Liver (tissue), 9 donors: ENCODE data around the gene TIMM22. TPM values are rescaled to one million over a fixed set of nuclear protein-coding genes. Genes with fewer than 3 reads are reported as not detected.
"Not testable (repeated sequence)": the region's sequence is repeated elsewhere in the genome, so short reads cannot be mapped to it uniquely, and the experiment has no call there.

Source experiments
- DNase-seq: peaks from one replicate; pipeline ENCODE4 v3.0.0-alpha.2; 2017; ENCODE audit warnings: low spot score
- H3K27ac ChIP-seq, 2 donors: one replicate each; pipeline ENCODE4 v1.7.0; 2013; ENCODE audit warnings: inconsistent platforms in 2 of 2, low read length in 2 of 2, control low read depth in 1 of 2, low read depth in 1 of 2, mild to moderate bottlenecking in 1 of 2
- H3K27me3 ChIP-seq, 4 donors: one replicate each; pipeline versions ENCODE4 v1.6.1 to v1.7.0; 2013; ENCODE audit warnings: low read length in 3 of 4, inconsistent platforms in 1 of 4, mild to moderate bottlenecking in 1 of 4, moderate library complexity in 1 of 4; ENCODE audit not compliant: control insufficient read depth in 4 of 4, insufficient read depth in 4 of 4
- H3K36me3 ChIP-seq, 4 donors: one replicate each; pipeline versions ENCODE4 v1.6.1 to v1.7.0; 2013; ENCODE audit warnings: low read length in 3 of 4, mild to moderate bottlenecking in 3 of 4, low read depth in 1 of 4, moderate library complexity in 1 of 4; ENCODE audit not compliant: control insufficient read depth in 4 of 4, insufficient read depth in 3 of 4
- H3K4me1 ChIP-seq, 4 donors: one replicate each; pipeline versions ENCODE4 v1.6.1 to v1.7.0; 2013; ENCODE audit warnings: low read length in 3 of 4, mild to moderate bottlenecking in 3 of 4, moderate library complexity in 1 of 4; ENCODE audit not compliant: control insufficient read depth in 4 of 4, insufficient read depth in 4 of 4
- H3K4me3 ChIP-seq, 3 donors: one replicate each; pipeline versions ENCODE4 v1.6.1 to v1.7.0; 2013; ENCODE audit warnings: low read length in 3 of 3, control low read depth in 1 of 3, low read depth in 1 of 3, mild to moderate bottlenecking in 1 of 3
- H3K9ac ChIP-seq, 2 donors: one replicate each; pipeline ENCODE4 v1.7.0; 2013; ENCODE audit warnings: low read length in 2 of 2, mild to moderate bottlenecking in 2 of 2, moderate library complexity in 2 of 2, control low read depth in 1 of 2, low read depth in 1 of 2
- H3K9me3 ChIP-seq, 4 donors: one replicate each; pipeline versions ENCODE4 v1.6.1 to v1.7.0; 2013; ENCODE audit warnings: low read length in 3 of 4; ENCODE audit not compliant: control insufficient read depth in 4 of 4
- FOXA1 ChIP-seq: IDR thresholded peaks from 2 replicates; pipeline ENCODE4 v1.6.1; 2016; ENCODE audit warnings: antibody characterized with exemption
- FOXA2 ChIP-seq: IDR thresholded peaks from 2 replicates; pipeline ENCODE4 v1.6.1; 2016; ENCODE audit warnings: antibody characterized with exemption
- HNF4A ChIP-seq, 2 donors: conservative IDR thresholded peaks; 2 replicates each; pipeline ENCODE4 v1.6.1; 2016; ENCODE audit warnings: antibody characterized with exemption in 2 of 2, mild to moderate bottlenecking in 2 of 2
- RAD21 ChIP-seq, 2 donors: IDR thresholded peaks; 2 replicates each; pipeline ENCODE4 v1.6.1; 2016; ENCODE audit warnings: antibody characterized with exemption in 2 of 2, mild to moderate bottlenecking in 2 of 2
- REST ChIP-seq: IDR thresholded peaks from 2 replicates; pipeline ENCODE4 v1.6.1; 2016; ENCODE audit warnings: antibody characterized with exemption, mild to moderate bottlenecking
- TAF1 ChIP-seq: conservative IDR thresholded peaks from 2 replicates; pipeline ENCODE4 v1.6.1; 2016; ENCODE audit warnings: antibody characterized with exemption, mild to moderate bottlenecking
- YY1 ChIP-seq: IDR thresholded peaks from 2 replicates; pipeline ENCODE4 v1.6.1; 2016; ENCODE audit warnings: antibody characterized with exemption, mild to moderate bottlenecking
- ZBTB33 ChIP-seq: IDR thresholded peaks from 2 replicates; pipeline ENCODE4 v1.6.1; 2016; ENCODE audit warnings: antibody characterized with exemption
- WGBS: extraction: QIAGEN DNeasy Blood & Tissue Kit; methylation state at CpG from one replicate; pipeline ENCODE4 v1.1.7; 2013; 5-methylcytosine and 5-hydroxymethylcytosine counted together
- polyA plus RNA-seq, 2 donors: library from polyadenylated mRNA; stranded (reverse) in 1 of 2; unstranded in 1 of 2; fragments of 200-250 nt in 1 of 2; fragments of >200 nt in 1 of 2; fragmentation: Nextera tagmentation in 1 of 2; extraction: Ambion mirVana in 1 of 2; gene quantifications; one replicate each; pipeline versions ENCODE4 v1.2.1 to v1.2.3, GENCODE V29; 2013 to 2015
- total RNA-seq, 2 donors: library from RNA; depleted of rRNA; stranded (reverse); fragments of >200 nt; gene quantifications; one replicate each; pipeline ENCODE4 v1.2.3, GENCODE V29; 2014
- donor health status: healthy.
- donor health status: healthy.
- donor health status: healthy.
- donor health status: healthy.
- donor health status: healthy.

TIMM22 gene
- total and polyA plus RNA-seq, 4 donors: 4.4 to 5.0 (median 4.6) TPM

GRCh38 chr17:973053-973452 lies 23.9 kb upstream of the TIMM22 start:
- TF ChIP-seq FOXA2 (no peak), REST (no peak)
- 75% methylated on average over 12 of the region's 12 CpGs for WGBS
- Histone ChIP-seq H3K27ac (no peak overlapping the region), H3K36me3 (peaks cover 0 to 2% (median 0%) of the 10 kb centered on the region in 4 donors), H3K27me3 (no peaks in the 10 kb centered on the region), H3K4me1 (peaks cover 0 to 4% (median 1%) of the 10 kb centered on the region in 4 donors), H3K9me3 (no peaks in the 10 kb centered on the region), H3K4me3 (no peak overlapping the region), H3K9ac (no peak overlapping the region)
- DNase-seq: no peak

GRCh38 chr17:974778-975177 lies 22.2 kb upstream of the TIMM22 start:
- H3K4me3 ChIP-seq, H3K4me1 ChIP-seq, H3K36me3 ChIP-seq, H3K9me3 ChIP-seq, DNase-seq, H3K9ac ChIP-seq, H3K27me3 ChIP-seq, H3K27ac ChIP-seq: not testable (repeated sequence)
- 94% methylated on average over 2 of the region's 2 CpGs for WGBS

GRCh38 chr17:975371-975915 lies 21.5 kb upstream of the TIMM22 start:
- H3K9ac ChIP-seq: no peak overlapping the region
- H3K4me3 ChIP-seq: no peak overlapping the region
- H3K27me3 ChIP-seq: no peaks in the 10 kb centered on the region
- no peaks in the 10 kb centered on the region for H3K9me3 ChIP-seq
- H3K4me1 ChIP-seq: peaks cover 0 to 15% (median 9%) of the 10 kb centered on the region in 4 donors
- peaks cover 0 to 2% (median 0%) of the 10 kb centered on the region in 4 donors for H3K36me3 ChIP-seq
- no peak for TF ChIP-seq FOXA1
- peak; percentile 13 to 30 for TF ChIP-seq HNF4A (conservative IDR thresholded peaks at IDR 0.05)
- TF ChIP-seq YY1: no peak
- TF ChIP-seq TAF1: no peak
- TF ChIP-seq ZBTB33: no peak
- no peak for TF ChIP-seq RAD21 (IDR thresholded peaks at IDR 0.05)
- WGBS: 50% methylated on average over 5 of the region's 5 CpGs
- no peak for DNase-seq
- H3K27ac ChIP-seq: no peak overlapping the region
